ENCODE results near the gene PIEZO1.
"Not testable (repeated sequence)": the region's sequence is repeated elsewhere in the genome, so short reads cannot be mapped to it uniquely, and the experiment has no call there.

PIEZO1 gene

GRCh38 chr16:88777471-88778270, 7.3 kb downstream of the PIEZO1 start:
- no peak overlapping the region for H3K27ac Mint-ChIP-seq
- no peak for DNase-seq
- CTCF ChIA-PET = no interaction called here
- no peaks in the 10 kb centered on the region for H3K9me3 Mint-ChIP-seq
- H3K27me3 Mint-ChIP-seq = no peaks in the 10 kb centered on the region
- H3K4me3 Mint-ChIP-seq = no peak overlapping the region
- peaks cover 6% of the 10 kb centered on the region for H3K36me3 Mint-ChIP-seq
- H3K4me1 Mint-ChIP-seq = peaks cover 54% of the 10 kb centered on the region

DNA sequence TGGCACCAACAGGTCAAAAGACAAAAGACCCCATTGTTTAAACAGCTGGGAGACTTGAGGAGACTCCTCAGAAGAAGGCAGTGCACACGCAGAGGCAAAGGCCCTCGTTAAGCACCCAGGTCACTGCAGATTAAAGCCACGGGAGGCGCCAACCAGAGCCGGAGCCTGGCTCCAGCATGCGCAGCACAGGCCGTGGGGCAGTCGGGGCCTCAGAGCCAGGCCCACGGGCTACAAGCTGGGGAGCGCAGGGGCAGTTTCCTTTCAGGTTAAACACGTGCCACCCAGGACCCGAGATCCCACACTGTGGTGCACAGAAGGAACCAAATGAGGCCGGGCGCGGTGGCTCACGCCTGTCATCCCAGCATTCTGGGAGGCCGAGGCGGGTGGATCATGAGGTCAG, 9.2 kb downstream of the PIEZO1 start:
- CTCF ChIA-PET = no interaction called here
- H3K9me3 Mint-ChIP-seq = no peaks in the 10 kb centered on the region
- peaks cover 40% of the 10 kb centered on the region for H3K4me1 Mint-ChIP-seq
- no peaks in the 10 kb centered on the region for H3K27me3 Mint-ChIP-seq
- DNase-seq = no peak
- H3K36me3 Mint-ChIP-seq = peaks cover 6% of the 10 kb centered on the region
- H3K27ac Mint-ChIP-seq = no peak overlapping the region
- H3K4me3 Mint-ChIP-seq = no peak overlapping the region

GRCh38 chr16:88774544-88775393, 10.3 kb downstream of the PIEZO1 start:
- Mint-ChIP-seq H3K27ac (no peak overlapping the region), H3K9me3 (no peaks in the 10 kb centered on the region), H3K4me1 (peaks cover 31% of the 10 kb centered on the region), H3K27me3 (no peaks in the 10 kb centered on the region), H3K36me3 (peaks cover 6% of the 10 kb centered on the region), H3K4me3 (no peak overlapping the region)
- no peak for DNase-seq
- CTCF ChIA-PET = interaction anchor here (1.5 kb wide), 1 partner anchor 35 kb away, joined by 3 read pairs; no protein-coding TSS in a partner anchor

DNA sequence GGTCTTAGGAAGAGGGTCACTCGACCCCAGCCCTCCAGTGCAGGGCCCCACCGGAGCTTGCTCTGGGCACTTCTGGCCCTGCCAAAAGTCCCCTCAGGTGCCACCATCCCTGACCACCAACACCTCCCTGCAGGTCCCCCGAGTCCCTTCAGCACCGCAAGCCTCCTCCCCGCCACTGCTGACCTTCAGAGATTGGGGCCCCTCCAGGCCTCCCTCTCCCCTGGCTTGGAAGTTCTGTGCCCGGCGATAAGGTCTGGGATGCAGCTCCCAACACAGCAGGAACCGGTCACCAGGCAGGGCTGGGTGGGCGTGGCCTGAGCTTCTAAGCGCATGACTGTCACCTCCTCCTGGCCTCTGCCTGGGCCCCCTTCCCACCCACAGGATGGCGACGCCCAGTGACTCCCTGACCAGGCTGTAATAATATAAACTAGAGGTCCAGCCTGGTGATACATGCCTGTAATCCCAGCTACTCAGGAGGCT, 11.2 kb downstream of the PIEZO1 start:
- H3K27me3 Mint-ChIP-seq = no peaks in the 10 kb centered on the region
- CTCF ChIA-PET = interaction anchor here (1.5 kb wide), 1 partner anchor 34 kb away, joined by 3 read pairs; no protein-coding TSS in a partner anchor
- DNase-seq = no peak
- no peak overlapping the region for H3K4me3 Mint-ChIP-seq
- H3K36me3 Mint-ChIP-seq = peaks cover 10% of the 10 kb centered on the region
- H3K9me3 Mint-ChIP-seq = no peaks in the 10 kb centered on the region
- H3K27ac Mint-ChIP-seq = no peak overlapping the region
- peaks cover 30% of the 10 kb centered on the region for H3K4me1 Mint-ChIP-seq

DNA sequence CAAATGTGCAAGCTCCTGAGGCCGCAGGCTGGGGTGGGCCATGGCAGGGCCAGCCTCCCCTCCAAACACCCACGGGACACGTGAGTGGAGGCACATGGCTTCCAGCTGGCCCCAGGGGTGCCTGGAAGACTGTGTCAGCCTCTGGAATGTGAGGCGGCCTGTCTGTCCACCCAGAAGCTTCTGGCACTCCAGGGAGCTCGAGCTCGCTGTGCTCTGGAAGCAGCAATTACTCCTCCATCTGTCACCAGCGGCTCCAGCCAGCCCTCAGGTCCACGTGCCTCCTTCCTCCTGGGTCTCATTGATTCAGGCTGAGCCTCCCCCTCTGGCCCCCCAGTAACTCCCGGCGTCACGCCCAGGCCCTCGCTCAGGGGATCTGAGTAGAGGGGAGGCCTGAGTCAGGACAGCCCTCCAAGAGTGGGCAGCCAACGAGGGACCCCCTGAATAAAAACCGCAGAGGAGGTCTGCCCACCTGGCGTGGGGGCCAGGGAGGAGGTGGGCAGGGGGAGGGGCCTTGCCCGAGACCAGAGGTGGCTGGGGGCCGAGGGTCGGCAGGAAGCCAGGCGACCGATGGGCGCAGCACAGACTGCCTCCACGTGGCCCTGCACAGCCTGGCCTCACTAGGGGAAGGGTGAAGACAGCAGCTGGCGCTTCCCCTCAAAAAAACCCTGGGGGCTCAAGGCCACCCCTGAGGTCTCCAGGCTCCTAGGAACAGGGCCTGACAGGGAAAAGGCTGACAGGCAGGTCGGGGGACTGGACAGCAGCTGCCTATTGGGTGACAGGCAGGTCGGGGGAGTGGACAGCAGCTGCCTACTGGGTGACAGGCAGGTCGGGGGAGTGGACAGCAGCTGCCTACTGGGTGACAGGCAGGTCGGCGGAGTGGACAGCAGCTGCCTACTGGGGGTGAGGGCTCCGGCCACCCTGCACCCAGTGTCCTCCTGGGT, 11.9 kb downstream of the PIEZO1 start:
- Mint-ChIP-seq H3K4me1 (peaks cover 25% of the 10 kb centered on the region), H3K9me3 (no peaks in the 10 kb centered on the region), H3K27me3 (no peaks in the 10 kb centered on the region), H3K27ac (no peak overlapping the region), H3K4me3 (no peak overlapping the region), H3K36me3 (peaks cover 10% of the 10 kb centered on the region)
- DNase-seq = no peak
- CTCF ChIA-PET = interaction anchor here (1.5 kb wide), 1 partner anchor 33 kb away, joined by 3 read pairs; no protein-coding TSS in a partner anchor

DNA sequence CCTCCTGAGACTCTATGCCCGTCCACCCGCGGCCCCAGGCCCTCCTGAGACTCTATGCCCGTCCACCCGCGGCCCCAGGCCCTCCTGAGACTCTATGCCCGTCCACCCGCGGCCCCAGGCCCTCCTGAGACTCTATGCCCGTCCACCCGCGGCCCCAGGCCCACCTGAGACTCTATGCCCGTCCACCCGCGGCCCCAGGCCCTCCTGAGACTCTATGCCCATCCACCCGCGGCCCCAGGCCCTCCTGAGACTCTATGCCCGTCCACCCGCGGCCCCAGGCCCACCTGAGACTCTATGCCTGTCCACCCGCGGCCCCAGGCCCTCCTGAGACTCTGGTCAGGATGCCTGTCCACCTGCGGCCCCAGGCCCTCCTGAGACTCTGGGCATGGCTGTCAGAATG, 13.2 kb downstream of the PIEZO1 start:
- H3K4me1 Mint-ChIP-seq = peaks cover 30% of the 10 kb centered on the region
- H3K36me3 Mint-ChIP-seq, H3K27me3 Mint-ChIP-seq, H3K9me3 Mint-ChIP-seq, H3K27ac Mint-ChIP-seq, CTCF ChIA-PET, DNase-seq, H3K4me3 Mint-ChIP-seq: not testable (repeated sequence)

GRCh38 chr16:88771294-88771772, 13.7 kb downstream of the PIEZO1 start:
- Mint-ChIP-seq H3K36me3 (peaks cover 7% of the 10 kb centered on the region), H3K27ac (peak overlapping the region; percentile 69), H3K4me1 (peaks cover 30% of the 10 kb centered on the region), H3K27me3 (no peaks in the 10 kb centered on the region), H3K4me3 (no peak overlapping the region), H3K9me3 (no peaks in the 10 kb centered on the region)
- no peak for DNase-seq
- CTCF ChIA-PET = no interaction called here

- DNase-seq = no peak
- H3K27me3 Mint-ChIP-seq = no peaks in the 10 kb centered on the region
- no peaks in the 10 kb centered on the region for H3K9me3 Mint-ChIP-seq
- peaks cover 8% of the 10 kb centered on the region for H3K36me3 Mint-ChIP-seq
- H3K4me3 Mint-ChIP-seq = no peak overlapping the region
- peak overlapping the region; percentile 69 for H3K27ac Mint-ChIP-seq
- CTCF ChIA-PET = no interaction called here
- peaks cover 30% of the 10 kb centered on the region for H3K4me1 Mint-ChIP-seq
Observed at GRCh38 chr16:88770461-88771293, 14.3 kb downstream of the PIEZO1 start.

- H3K4me1 Mint-ChIP-seq = peaks cover 30% of the 10 kb centered on the region
- no peaks in the 10 kb centered on the region for H3K27me3 Mint-ChIP-seq
- no peaks in the 10 kb centered on the region for H3K9me3 Mint-ChIP-seq
- H3K36me3 Mint-ChIP-seq = peaks cover 8% of the 10 kb centered on the region
- H3K4me3 Mint-ChIP-seq = no peak overlapping the region
- H3K27ac Mint-ChIP-seq = no peak overlapping the region
- CTCF ChIA-PET = no interaction called here
- DNase-seq = peak; percentile 45
Observed at GRCh38 chr16:88769617-88770460, 15.2 kb downstream of the PIEZO1 start.

DNA sequence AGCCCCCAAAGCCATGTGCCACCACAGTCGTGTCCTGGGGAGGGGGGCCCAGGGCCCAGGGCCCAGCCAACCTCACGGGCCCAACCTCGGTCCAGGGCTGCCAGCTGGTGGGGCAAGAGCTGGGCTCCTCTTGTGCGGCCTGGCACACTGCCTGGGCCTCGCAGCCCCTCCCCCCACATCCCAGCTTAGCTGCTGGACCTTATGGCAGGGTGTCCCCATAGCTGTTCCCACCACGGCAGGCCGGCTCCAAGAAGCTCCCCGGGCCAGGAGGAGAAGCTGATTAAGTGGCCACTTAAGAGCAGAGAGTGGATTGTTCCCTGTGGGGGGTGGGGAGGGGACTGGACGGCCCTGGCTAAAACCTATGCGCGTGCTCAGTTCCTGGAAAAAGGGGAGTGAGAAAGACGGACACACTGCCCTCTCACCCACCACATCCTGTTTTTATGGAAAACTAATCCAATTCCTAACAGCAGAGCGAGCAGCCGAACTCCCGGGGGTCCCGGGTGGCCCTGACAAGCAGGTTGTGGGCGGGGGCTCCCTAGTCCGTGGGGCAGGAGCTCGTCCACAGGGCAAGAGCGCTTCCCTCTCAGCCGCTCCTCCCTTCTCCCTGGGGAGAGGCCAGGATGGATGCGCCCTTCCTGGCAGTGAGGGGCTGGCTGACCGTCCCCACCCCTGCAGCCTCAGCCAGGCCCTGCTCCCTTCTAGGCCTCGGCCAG, 16.8 kb downstream of the PIEZO1 start:
- CTCF ChIA-PET = no interaction called here
- Mint-ChIP-seq H3K9me3 (no peaks in the 10 kb centered on the region), H3K27ac (no peak overlapping the region), H3K36me3 (peaks cover 13% of the 10 kb centered on the region), H3K27me3 (no peaks in the 10 kb centered on the region), H3K4me3 (no peak overlapping the region), H3K4me1 (peaks cover 25% of the 10 kb centered on the region)
- no peak for DNase-seq

- DNase-seq = no peak
- Mint-ChIP-seq H3K9me3 (no peaks in the 10 kb centered on the region), H3K36me3 (peaks cover 13% of the 10 kb centered on the region), H3K27me3 (no peaks in the 10 kb centered on the region), H3K4me3 (no peak overlapping the region), H3K27ac (no peak overlapping the region), H3K4me1 (peaks cover 25% of the 10 kb centered on the region)
- CTCF ChIA-PET = interaction anchor here (1.8 kb wide), 1 partner anchor 24 kb away, joined by 4 read pairs; no protein-coding TSS in a partner anchor
Observed at GRCh38 chr16:88767546-88768070, 17.4 kb downstream of the PIEZO1 start.

- no peaks in the 10 kb centered on the region for H3K27me3 Mint-ChIP-seq
- DNase-seq = no peak
- H3K36me3 Mint-ChIP-seq = peaks cover 13% of the 10 kb centered on the region
- no peak overlapping the region for H3K27ac Mint-ChIP-seq
- peaks cover 25% of the 10 kb centered on the region for H3K4me1 Mint-ChIP-seq
- CTCF ChIA-PET = interaction anchor here (1.3 to 1.8 kb wide), 2 partner anchors 13 to 24 kb away, joined by 4 read pairs; no protein-coding TSS in a partner anchor
- H3K9me3 Mint-ChIP-seq = no peaks in the 10 kb centered on the region
- no peak overlapping the region for H3K4me3 Mint-ChIP-seq
Observed at GRCh38 chr16:88766975-88767374, 18.0 kb downstream of the PIEZO1 start.

Data from activated naive CD4-positive, alpha-beta T cell treated with anti-CD3 and anti-CD28 coated beads, Interleukin-2, amount 10 ng/mL, durations not matched to agents 7 days and 5 days (primary cell).